GM12878 (cell line): ENCODE data around the gene RERE. TPM values are rescaled to one million over a fixed set of nuclear protein-coding genes. Genes with fewer than 3 reads are reported as not detected.

ENCODE experiments used
- ATAC-seq: fragments of 200-7000 bp; cut with Tn5 transposase; 3 replicates; pipeline ENCODE4 v1.9.1; 2020; ENCODE audit warnings: mild to moderate bottlenecking, moderate library complexity
- BruUV-seq: library from RNA; stranded (reverse); fragments of 400-500 nt; replicated peaks from 2 replicates; lab custom pipeline; 2021; lab: Mats Ljungman, UMichigan
- CTCF ChIA-PET: fragments of 300-600 bp; sonication (Branson Sonifier 250); formaldehyde crosslinking; extraction: SDS; loops from one replicate; lab custom pipeline; 2021; ENCODE audit warnings: inconsistent platforms; lab: Yijun Ruan, JAX
- POLR2A ChIA-PET: fragments of 350-600 bp; formaldehyde crosslinking; extraction: SDS; loops from one replicate; lab custom pipeline; 2021; ENCODE audit warnings: inconsistent platforms; lab: Charles Lee
- RAD21 ChIA-PET: fragments of 300-600 bp; sonication (Branson Sonifier 250); formaldehyde crosslinking; loops from one replicate; lab custom pipeline; 2023; ENCODE audit warnings: antibody characterized with exemption; ENCODE audit not compliant: unreplicated experiment; lab: Charles Lee
- SMC1A ChIA-PET: fragments of 300-600 bp; sonication (Branson Sonifier 250); formaldehyde crosslinking; loops from one replicate; lab custom pipeline; 2023; ENCODE audit not compliant: unreplicated experiment, uncharacterized antibody; lab: Charles Lee
- DNase-seq: peaks from one replicate; pipeline ENCODE4 v3.0.0-alpha.2; 2011; ENCODE audit warnings: low read depth, low spot score
- FAIRE-seq: peaks from 3 replicates; lab custom pipeline; 2011; peaks lifted over from hg19 to GRCh38; lab: Jason Lieb, UNC
- H2AFZ ChIP-seq: 2 replicates; pipeline ENCODE4 v1.6.0; 2011; ENCODE audit warnings: low read depth, low read length, control low read depth; ENCODE audit not compliant: control insufficient read depth
- H3K27ac ChIP-seq: 2 replicates; pipeline ENCODE4 v1.5.1; 2011; ENCODE audit warnings: control low read depth; ENCODE audit not compliant: control insufficient read depth, insufficient read depth
- H3K27me3 ChIP-seq, 2 experiments: replicated peaks in 1 of 2; 2 replicates each; pipeline versions ENCODE4 v1.6.0 to v1.6.1; 2011; ENCODE audit warnings: low read length in 1 of 2; ENCODE audit not compliant: control insufficient read depth in 2 of 2, insufficient read depth in 2 of 2
- H3K36me3 ChIP-seq, 2 experiments: 2 replicates each; pipeline ENCODE4 v1.5.1; 2011; ENCODE audit warnings: low read length in 1 of 2; ENCODE audit not compliant: control insufficient read depth in 2 of 2, insufficient read depth in 2 of 2
- H3K4me1 ChIP-seq: 2 replicates; pipeline ENCODE4 v1.6.1; 2011; ENCODE audit warnings: mild to moderate bottlenecking, low read length, moderate library complexity, mixed read lengths; ENCODE audit not compliant: control insufficient read depth, insufficient read depth
- H3K4me2 ChIP-seq: 2 replicates; pipeline ENCODE4 v1.6.0; 2011; ENCODE audit warnings: control low read depth; ENCODE audit not compliant: control insufficient read depth, insufficient read depth
- H3K4me3 ChIP-seq: fragments of 200-600 bp; sonication (generic); 2 replicates; pipeline ENCODE4 v1.5.1; 2016
- H3K79me2 ChIP-seq: 2 replicates; pipeline ENCODE4 v1.6.0; 2011; ENCODE audit warnings: low read length; ENCODE audit not compliant: control insufficient read depth, insufficient read depth
- H3K9ac ChIP-seq: 2 replicates; pipeline ENCODE4 v1.8.0; 2011; ENCODE audit warnings: low read length, control low read depth, mixed read lengths; ENCODE audit not compliant: control insufficient read depth, insufficient read depth
- H3K9me3 ChIP-seq: replicated peaks from 3 replicates; pipeline ENCODE4 v1.5.1; 2011; ENCODE audit warnings: mild to moderate bottlenecking, low read length; ENCODE audit not compliant: control insufficient read depth, insufficient read depth
- H4K20me1 ChIP-seq: 2 replicates; pipeline ENCODE4 v1.6.0; 2011; ENCODE audit not compliant: control insufficient read depth, insufficient read depth
- FOXK2 ChIP-seq: fragments of 450-650 bp; IDR thresholded peaks from 2 replicates; pipeline ENCODE4 v1.6.1; 2017; ENCODE audit warnings: mild to moderate bottlenecking, moderate library complexity
- KDM1A ChIP-seq: fragments of 200-600 bp; sonication (generic); IDR thresholded peaks from 2 replicates; pipeline ENCODE4 v1.6.1; 2016; ENCODE audit warnings: borderline replicate concordance
- NBN ChIP-seq: fragments of 450-650 bp; IDR thresholded peaks from 2 replicates; pipeline ENCODE4 v1.6.1; 2016
- SMAD5 ChIP-seq: IDR thresholded peaks from 2 replicates; pipeline ENCODE4 v1.6.1; 2016; ENCODE audit warnings: antibody characterized with exemption, low read depth
- SREBF2 ChIP-seq: IDR thresholded peaks from 2 replicates; pipeline ENCODE4 v1.6.1; 2012; ENCODE audit warnings: mild to moderate bottlenecking, low read length
- WGBS: methylation state at CpG from one replicate; pipeline ENCODE4 v1.1.6; 2016; ENCODE audit warnings: low lambda C conversion rate; ENCODE audit not compliant: insufficient replicate concordance, insufficient coverage; ENCODE audit errors: missing lambda C conversion rate; 5-methylcytosine and 5-hydroxymethylcytosine counted together
- in situ Hi-C: fragments of 300-500 bp; cut with MboI; formaldehyde crosslinking; loops from 9 replicates; pipeline ENCODE4 v1.14.3; 2018; ENCODE audit warnings: mixed read lengths
- intact Hi-C: fragments of 100-400 bp; cut with micrococcal nuclease; formaldehyde crosslinking; loops from one replicate; pipeline ENCODE4 v1.14.2; 2022; ENCODE audit not compliant: unreplicated experiment
- polyA plus RNA-seq, 11 experiments: library from polyadenylated mRNA; depleted of rRNA in 4 of 11; unstranded in 6 of 11; stranded (reverse) in 5 of 11; fragments of >200 nt; fragmentation: Nextera tagmentation in 4 of 11; fragmentation: Illumina TruSeq in 1 of 11; extraction: Ambion mirVana in 4 of 11; extraction: Trizol in 1 of 11; gene quantifications; 1 replicate in 1 of 11; 2 replicates in 10 of 11; pipeline versions ENCODE4 v1.2.1 to v1.2.3, GENCODE V29; 2011 to 2016; ENCODE audit warnings: inconsistent platforms in 2 of 11, missing spikeins in 2 of 11, low read depth in 1 of 11
- total RNA-seq, 4 experiments: library from RNA; depleted of rRNA in 3 of 4; stranded (reverse); fragments of >200 nt in 3 of 4; fragmentation: Illumina TruSeq in 1 of 4; extraction: Trizol in 1 of 4; gene quantifications; 2 replicates each; pipeline versions ENCODE4 v1.2.1 to v1.2.3, GENCODE V29; 2013 to 2021
- TF ChIP-seq, protein P1 (sequence below), 3 experiments: IDR thresholded peaks in 2 of 3; conservative IDR thresholded peaks in 1 of 3; 2 replicates each; pipeline ENCODE4 v1.5.1; 2011; ENCODE audit warnings: low read depth in 3 of 3, low read length in 3 of 3, mild to moderate bottlenecking in 3 of 3, control low read depth in 2 of 3, moderate library complexity in 2 of 3, inconsistent platforms in 1 of 3, mixed read lengths in 1 of 3; ENCODE audit not compliant: control insufficient read depth in 2 of 3, insufficient read depth in 1 of 3; ENCODE audit errors: extremely low read depth in 1 of 3
- TF ChIP-seq, protein P2 (sequence below): fragments of 150-350 bp; IDR thresholded peaks from 2 replicates; pipeline ENCODE4 v1.6.1; 2014; ENCODE audit warnings: mild to moderate bottlenecking, low read depth, low read length
- TF ChIP-seq, protein P3 (sequence below): fragments of 450-650 bp; IDR thresholded peaks from 2 replicates; pipeline ENCODE4 v1.6.1; 2014; ENCODE audit warnings: mild to moderate bottlenecking

RERE gene
- total and polyA plus RNA-seq, 10 of the 15 experiments (the other 5 are each of a cell fraction or from before 2014, with no cell fraction given): 5.2 to 60.5 (median 20.2) TPM

DNA sequence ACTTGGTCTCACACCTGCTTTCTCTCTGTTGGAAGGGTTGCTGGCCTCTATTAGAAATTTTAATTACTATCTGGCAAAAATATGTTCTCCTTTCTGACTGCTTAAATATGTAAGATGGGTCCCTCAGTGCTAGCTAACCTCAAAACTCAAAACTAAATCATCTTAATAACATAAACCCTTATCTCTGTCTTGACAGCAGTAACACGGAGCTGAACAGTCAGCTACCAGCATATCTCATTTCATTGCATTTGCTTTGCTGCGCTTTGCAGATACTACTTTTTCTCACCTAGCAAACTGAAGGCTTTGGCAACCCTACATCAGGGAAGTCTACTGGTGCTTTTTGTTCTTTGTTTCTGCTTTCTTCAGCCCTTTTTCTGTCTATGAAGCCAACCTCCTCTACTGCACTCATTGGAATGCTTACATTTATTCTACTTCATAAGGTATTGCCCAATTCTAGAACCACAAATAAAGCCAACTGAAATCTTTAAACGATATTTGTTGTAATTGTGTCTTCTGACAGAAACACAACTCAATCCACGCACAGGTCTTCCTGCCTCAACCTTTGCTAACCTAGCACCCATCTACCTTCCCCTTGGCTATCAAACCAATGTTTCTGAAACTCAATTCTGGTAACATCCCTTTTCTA is 95.6 kb downstream of the RERE start:
- no peak overlapping the region for H3K27ac ChIP-seq
- DNase-seq (no peak), FAIRE-seq (no peak)
- H3K4me1 ChIP-seq: peaks cover 25% of the 10 kb centered on the region
- ChIA-PET CTCF (interaction anchor here (0.7 to 1.7 kb wide), 4 partner anchors 18 to 160 kb away, joined by 3 to 4 read pairs (median 4); no protein-coding TSS in a partner anchor), SMC1A (interaction anchor here (0.6 to 10.7 kb wide), 6 partner anchors 37 to 278 kb away, joined by 3 to 123 read pairs (median 3); no protein-coding TSS in a partner anchor)
- H3K9ac ChIP-seq: no peak overlapping the region
- H4K20me1 ChIP-seq: no peaks in the 10 kb centered on the region
- no peaks in the 10 kb centered on the region for H3K9me3 ChIP-seq
- in situ Hi-C loops: no loop called here
- no TSS peak for BruUV-seq
- no peaks in the 10 kb centered on the region for H3K36me3 ChIP-seq
- WGBS: 99% methylated on average over 4 of the region's 4 CpGs
- no peak overlapping the region for H3K4me3 ChIP-seq
- TF ChIP-seq, protein P1, sequence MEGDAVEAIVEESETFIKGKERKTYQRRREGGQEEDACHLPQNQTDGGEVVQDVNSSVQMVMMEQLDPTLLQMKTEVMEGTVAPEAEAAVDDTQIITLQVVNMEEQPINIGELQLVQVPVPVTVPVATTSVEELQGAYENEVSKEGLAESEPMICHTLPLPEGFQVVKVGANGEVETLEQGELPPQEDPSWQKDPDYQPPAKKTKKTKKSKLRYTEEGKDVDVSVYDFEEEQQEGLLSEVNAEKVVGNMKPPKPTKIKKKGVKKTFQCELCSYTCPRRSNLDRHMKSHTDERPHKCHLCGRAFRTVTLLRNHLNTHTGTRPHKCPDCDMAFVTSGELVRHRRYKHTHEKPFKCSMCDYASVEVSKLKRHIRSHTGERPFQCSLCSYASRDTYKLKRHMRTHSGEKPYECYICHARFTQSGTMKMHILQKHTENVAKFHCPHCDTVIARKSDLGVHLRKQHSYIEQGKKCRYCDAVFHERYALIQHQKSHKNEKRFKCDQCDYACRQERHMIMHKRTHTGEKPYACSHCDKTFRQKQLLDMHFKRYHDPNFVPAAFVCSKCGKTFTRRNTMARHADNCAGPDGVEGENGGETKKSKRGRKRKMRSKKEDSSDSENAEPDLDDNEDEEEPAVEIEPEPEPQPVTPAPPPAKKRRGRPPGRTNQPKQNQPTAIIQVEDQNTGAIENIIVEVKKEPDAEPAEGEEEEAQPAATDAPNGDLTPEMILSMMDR (IDR thresholded peaks at IDR 0.05 in 2 of 3, conservative IDR thresholded peaks at IDR 0.05 in 1 of 3; ENCODE audit: control insufficient read depth in 2 of 3, extremely low read depth in 1 of 3, insufficient read depth in 1 of 3, low read depth in 3 of 3, low read length in 3 of 3): no peak
- TF ChIP-seq, protein P2, sequence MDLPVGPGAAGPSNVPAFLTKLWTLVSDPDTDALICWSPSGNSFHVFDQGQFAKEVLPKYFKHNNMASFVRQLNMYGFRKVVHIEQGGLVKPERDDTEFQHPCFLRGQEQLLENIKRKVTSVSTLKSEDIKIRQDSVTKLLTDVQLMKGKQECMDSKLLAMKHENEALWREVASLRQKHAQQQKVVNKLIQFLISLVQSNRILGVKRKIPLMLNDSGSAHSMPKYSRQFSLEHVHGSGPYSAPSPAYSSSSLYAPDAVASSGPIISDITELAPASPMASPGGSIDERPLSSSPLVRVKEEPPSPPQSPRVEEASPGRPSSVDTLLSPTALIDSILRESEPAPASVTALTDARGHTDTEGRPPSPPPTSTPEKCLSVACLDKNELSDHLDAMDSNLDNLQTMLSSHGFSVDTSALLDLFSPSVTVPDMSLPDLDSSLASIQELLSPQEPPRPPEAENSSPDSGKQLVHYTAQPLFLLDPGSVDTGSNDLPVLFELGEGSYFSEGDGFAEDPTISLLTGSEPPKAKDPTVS: no peak
- TF ChIP-seq NBN (no peak), SREBF2 (no peak), KDM1A (no peak), FOXK2 (no peak), SMAD5 (no peak)
- TF ChIP-seq, protein P3, sequence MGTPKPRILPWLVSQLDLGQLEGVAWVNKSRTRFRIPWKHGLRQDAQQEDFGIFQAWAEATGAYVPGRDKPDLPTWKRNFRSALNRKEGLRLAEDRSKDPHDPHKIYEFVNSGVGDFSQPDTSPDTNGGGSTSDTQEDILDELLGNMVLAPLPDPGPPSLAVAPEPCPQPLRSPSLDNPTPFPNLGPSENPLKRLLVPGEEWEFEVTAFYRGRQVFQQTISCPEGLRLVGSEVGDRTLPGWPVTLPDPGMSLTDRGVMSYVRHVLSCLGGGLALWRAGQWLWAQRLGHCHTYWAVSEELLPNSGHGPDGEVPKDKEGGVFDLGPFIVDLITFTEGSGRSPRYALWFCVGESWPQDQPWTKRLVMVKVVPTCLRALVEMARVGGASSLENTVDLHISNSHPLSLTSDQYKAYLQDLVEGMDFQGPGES: no peak
- TF ChIP-seq, all 136 proteins: peak for 0
- Histone ChIP-seq H2AFZ (no peak overlapping the region), H3K79me2 (peaks cover 11% of the 10 kb centered on the region), H3K27me3 (no peaks in the 10 kb centered on the region), H3K4me2 (no peak overlapping the region)
- RAD21 ChIA-PET: interaction anchor here (1.0 to 1.4 kb wide), 3 partner anchors 15 to 127 kb away, joined by 3 read pairs; no protein-coding TSS in a partner anchor
- POLR2A ChIA-PET: interaction anchor here (0.5 to 0.8 kb wide), 2 partner anchors 17 to 42 kb away, joined by 3 to 4 read pairs; no protein-coding TSS in a partner anchor
- intact Hi-C loops: loop anchor here (2.0 to 10.0 kb wide), 2 partner anchors 51 to 327 kb away; no protein-coding TSS in a partner anchor
- no peak for ATAC-seq
